GM18909 (cell line): Measurements from ENCODE around the gene DIABLO.
"Not testable (repeated sequence)": the region's sequence is repeated elsewhere in the genome, so short reads cannot be mapped to it uniquely, and the experiment has no call there.

ENCODE experiments used
- ATAC-seq: cut with Tn5 transposase; IDR thresholded peaks from one replicate; pipeline ENCODE4 v1.9.1; 2021; ENCODE audit warnings: mild to moderate bottlenecking; ENCODE audit not compliant: unreplicated experiment, poor library complexity

DIABLO gene

GRCh38 chr12:122225683-122226365 lies at the start of gene DIABLO:
DIABLO (minus strand) TSS chr12:122226052; CDS start chr12:122226014, 38 bp downstream.
- peak; percentile 93 for ATAC-seq

- ATAC-seq, result no peak
Observed at GRCh38 chr12:122275459-122275858, 49.6 kb upstream of the DIABLO start.

GRCh38 chr12:122266230-122266901 lies 40.5 kb upstream of the DIABLO start, which contains the start of gene VPS33A:
VPS33A (minus strand) TSS chr12:122266494; CDS start chr12:122266408, 86 bp downstream.
- peak; percentile 79 for ATAC-seq

GRCh38 chr12:122265886-122266229 lies 40.0 kb upstream of the DIABLO start:
- peak; percentile 34 for ATAC-seq

- no peak for ATAC-seq
Observed at GRCh38 chr12:122265476-122265875, 39.6 kb upstream of the DIABLO start.

GRCh38 chr12:122260735-122261134 lies 34.9 kb upstream of the DIABLO start:
- ATAC-seq, result not testable (repeated sequence)

GRCh38 chr12:122258939-122259338 lies 33.1 kb upstream of the DIABLO start:
- not testable (repeated sequence) for ATAC-seq

- ATAC-seq, result not testable (repeated sequence)
Observed at GRCh38 chr12:122258462-122258861, 32.6 kb upstream of the DIABLO start.

GRCh38 chr12:122250536-122250935 lies 24.7 kb upstream of the DIABLO start:
- ATAC-seq, result no peak

- ATAC-seq, result no peak
Observed at GRCh38 chr12:122250047-122250446, 24.2 kb upstream of the DIABLO start.

GRCh38 chr12:122245553-122245952 lies 19.7 kb upstream of the DIABLO start:
- ATAC-seq, result no peak

- ATAC-seq, result no peak
Observed at GRCh38 chr12:122244565-122245371, 18.9 kb upstream of the DIABLO start.

- ATAC-seq, result no peak
Observed at GRCh38 chr12:122243965-122244364, 18.1 kb upstream of the DIABLO start.

- no peak for ATAC-seq
Observed at GRCh38 chr12:122238861-122239260, 13.0 kb upstream of the DIABLO start.

- ATAC-seq, result no peak
Observed at GRCh38 chr12:122235741-122236140, 9.9 kb upstream of the DIABLO start.

- no peak for ATAC-seq
Observed at GRCh38 chr12:122232691-122233090, 6.8 kb upstream of the DIABLO start.

GRCh38 chr12:122230798-122231197 lies 4.9 kb upstream of the DIABLO start:
- ATAC-seq, result no peak

GRCh38 chr12:122228092-122228491 lies 2.2 kb upstream of the DIABLO start:
- ATAC-seq, result no peak

GRCh38 chr12:122227341-122227740 lies 1.5 kb upstream of the DIABLO start:
- ATAC-seq, result no peak

GRCh38 chr12:122226366-122227125 lies 694 bp upstream of the DIABLO start:
- no peak for ATAC-seq
